Memory B cell (primary cell): Measurements from ENCODE around the gene FAM156B.
"Not testable (repeated sequence)": the region's sequence is repeated elsewhere in the genome, so short reads cannot be mapped to it uniquely, and the experiment has no call there.

ENCODE experiments used
- ATAC-seq: fragments of 150-1000 bp; cut with Tn5 transposase; 2 replicates; pipeline ENCODE4 v1.10.0; 2021; ENCODE audit warnings: low read depth, mild to moderate bottlenecking, moderate library complexity
- DNase-seq, 2 donors: peaks; one replicate each; pipeline ENCODE4 v3.0.0; 2022; ENCODE audit warnings: low spot score in 2 of 2
- H3K27ac Mint-ChIP-seq: one replicate; pipeline ENCODE4 v1.8.0; 2022; ENCODE audit warnings: mild to moderate bottlenecking, moderate library complexity, mixed read lengths
- H3K27me3 Mint-ChIP-seq: one replicate; pipeline ENCODE4 v1.8.0; 2022; ENCODE audit warnings: mixed read lengths
- H3K36me3 Mint-ChIP-seq: one replicate; pipeline ENCODE4 v1.8.0; 2022; ENCODE audit warnings: mild to moderate bottlenecking, mixed read lengths
- H3K4me1 Mint-ChIP-seq: one replicate; pipeline ENCODE4 v1.8.0; 2022; ENCODE audit warnings: mixed read lengths
- H3K4me3 Mint-ChIP-seq: one replicate; pipeline ENCODE4 v1.8.0; 2022; ENCODE audit warnings: mild to moderate bottlenecking, moderate library complexity, mixed read lengths
- H3K9me3 Mint-ChIP-seq: one replicate; pipeline ENCODE4 v1.8.0; 2022; ENCODE audit warnings: mixed read lengths

FAM156B gene

DNA sequence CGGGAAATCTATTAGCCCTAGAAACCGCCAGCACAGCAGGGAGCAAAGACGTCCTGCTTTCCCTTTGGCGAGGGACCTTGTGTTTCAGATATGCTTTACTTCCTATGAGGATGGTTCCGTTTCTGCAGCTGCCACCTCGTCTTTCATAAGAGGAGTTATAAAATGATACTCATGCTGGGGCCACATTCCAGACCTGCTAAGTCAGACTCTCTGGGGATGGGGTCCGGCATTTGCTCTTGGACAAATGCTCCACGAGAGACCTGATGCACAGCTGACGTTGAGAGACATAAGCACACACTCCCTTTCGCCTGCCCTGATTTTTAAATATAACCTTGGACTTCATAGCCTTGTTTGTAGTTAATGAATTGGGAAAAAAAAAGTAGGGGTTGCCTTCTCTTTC, 44.6 kb downstream of the FAM156B start:
- H3K4me1 Mint-ChIP-seq: not testable (repeated sequence)

DNA sequence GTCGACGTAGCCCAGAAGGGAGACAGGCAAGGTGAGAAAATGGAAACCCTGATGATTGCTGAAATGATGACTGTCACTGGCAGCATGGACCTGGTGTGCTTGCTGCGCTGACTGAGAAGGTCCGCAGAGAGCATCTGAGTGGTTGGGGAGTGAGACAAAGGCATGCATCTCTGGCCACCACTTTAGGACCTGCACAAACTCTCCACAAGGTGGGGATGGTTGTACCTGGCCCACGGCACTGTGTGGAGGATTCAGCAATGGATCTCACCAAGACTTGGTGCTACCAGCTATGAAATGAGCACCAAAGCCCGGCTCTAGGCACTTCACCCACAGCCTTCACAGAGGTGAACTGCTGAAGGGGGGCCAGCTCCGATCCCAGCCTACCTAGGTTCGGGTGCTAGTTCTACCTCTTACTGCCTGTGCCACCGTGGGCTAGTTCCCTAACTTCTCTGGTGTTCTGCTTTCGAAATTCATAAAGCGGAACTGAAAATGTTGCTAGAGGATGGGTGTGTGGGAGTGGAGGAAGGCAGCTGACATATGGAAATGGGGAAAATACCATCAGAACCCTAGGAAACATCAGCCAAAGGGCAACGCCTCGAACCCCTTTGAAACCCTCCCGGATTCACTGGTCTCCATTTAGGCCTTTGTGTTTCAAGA, 48.8 kb downstream of the FAM156B start:
- H3K4me3 Mint-ChIP-seq, H3K27me3 Mint-ChIP-seq, H3K9me3 Mint-ChIP-seq, DNase-seq, H3K27ac Mint-ChIP-seq, H3K36me3 Mint-ChIP-seq, ATAC-seq, H3K4me1 Mint-ChIP-seq: not testable (repeated sequence)

More for the DNA sequence above, 44.6 kb downstream of the FAM156B start:
- not testable (repeated sequence) for H3K36me3 Mint-ChIP-seq, ATAC-seq, H3K9me3 Mint-ChIP-seq, H3K4me3 Mint-ChIP-seq, DNase-seq, H3K27ac Mint-ChIP-seq, H3K27me3 Mint-ChIP-seq

DNA sequence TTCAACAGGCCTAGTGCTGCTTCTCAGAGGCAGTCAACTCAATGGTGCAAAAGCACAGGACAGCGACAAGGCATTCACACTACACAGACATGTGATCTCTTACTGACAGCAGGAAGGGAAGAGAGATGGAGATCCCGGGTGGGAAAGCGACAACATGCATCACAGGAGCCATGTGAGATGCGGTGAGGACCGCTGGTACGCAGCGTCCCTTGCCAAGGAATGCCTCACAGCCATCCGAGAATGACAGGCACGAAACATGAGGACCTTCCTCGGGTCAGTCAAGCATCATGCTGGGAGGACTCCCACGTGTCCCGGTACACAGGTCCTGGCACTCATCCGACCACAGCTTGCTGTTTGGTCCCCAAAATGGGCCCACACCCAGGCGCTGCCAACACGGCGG, 50.4 kb downstream of the FAM156B start:
- not testable (repeated sequence) for ATAC-seq, DNase-seq, H3K36me3 Mint-ChIP-seq, H3K4me1 Mint-ChIP-seq, H3K27me3 Mint-ChIP-seq, H3K9me3 Mint-ChIP-seq, H3K27ac Mint-ChIP-seq, H3K4me3 Mint-ChIP-seq

DNA sequence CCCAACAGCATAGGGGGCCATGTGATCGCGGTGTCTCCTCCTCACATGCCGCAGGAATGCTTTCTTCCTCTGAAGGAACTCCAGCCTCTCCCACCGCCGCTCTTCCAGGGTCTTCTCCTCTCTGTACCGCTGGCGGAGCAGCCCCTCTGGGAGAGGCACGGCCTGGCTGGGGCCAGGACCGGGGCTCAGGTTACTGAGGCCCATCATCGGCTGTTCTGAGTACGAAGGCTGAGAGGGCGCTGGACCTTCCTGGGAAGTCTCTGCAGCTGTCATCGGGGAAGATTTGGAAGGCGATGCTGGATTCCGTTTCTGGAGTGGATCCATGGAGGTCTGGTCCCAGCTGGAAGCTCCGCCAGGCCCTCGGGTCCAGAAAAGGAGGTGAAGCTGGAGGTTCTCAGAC, 51.1 kb downstream of the FAM156B start:
- not testable (repeated sequence) for H3K27ac Mint-ChIP-seq, ATAC-seq, H3K36me3 Mint-ChIP-seq, H3K27me3 Mint-ChIP-seq, H3K4me3 Mint-ChIP-seq, H3K9me3 Mint-ChIP-seq, H3K4me1 Mint-ChIP-seq, DNase-seq

DNA sequence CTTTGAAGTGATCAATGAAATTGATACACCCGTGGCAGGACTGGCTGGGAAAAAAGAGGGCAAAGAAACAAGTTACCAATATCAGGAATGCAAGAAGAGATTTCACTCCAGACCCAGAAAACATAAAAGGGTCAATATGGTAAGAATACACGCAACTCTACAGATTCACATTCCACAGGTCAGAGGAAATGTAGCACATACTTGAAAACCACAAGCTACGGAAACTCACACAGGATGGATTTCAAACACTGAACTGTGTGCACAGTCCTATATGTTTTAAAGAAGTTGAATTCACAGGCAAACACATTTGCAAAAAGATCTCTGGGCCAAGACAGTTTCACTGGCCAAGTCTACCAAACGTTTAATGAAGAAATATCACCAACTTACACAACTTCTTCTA, 52.2 kb downstream of the FAM156B start:
- H3K27me3 Mint-ChIP-seq, H3K9me3 Mint-ChIP-seq, H3K36me3 Mint-ChIP-seq, ATAC-seq, DNase-seq, H3K4me1 Mint-ChIP-seq, H3K27ac Mint-ChIP-seq, H3K4me3 Mint-ChIP-seq: not testable (repeated sequence)

DNA sequence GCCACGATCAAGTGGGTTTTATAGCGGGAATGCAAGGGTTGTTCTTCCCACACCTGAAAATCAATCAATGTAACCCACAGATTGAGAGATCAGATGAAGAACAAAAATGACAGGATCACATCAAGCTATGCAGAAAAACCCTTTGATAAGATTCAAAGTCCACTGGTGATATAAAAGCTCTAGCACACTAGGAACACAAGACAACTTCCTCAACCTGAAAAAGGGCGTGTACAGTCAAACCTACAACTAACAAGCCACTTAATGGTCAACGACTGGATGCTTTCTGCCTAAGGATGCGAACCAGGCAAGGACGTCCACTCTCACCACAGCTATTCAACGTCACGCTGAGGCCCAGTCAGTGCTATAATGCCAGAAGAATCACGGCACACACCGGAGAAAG, 52.8 kb downstream of the FAM156B start:
- not testable (repeated sequence) for H3K4me1 Mint-ChIP-seq, H3K36me3 Mint-ChIP-seq, H3K27ac Mint-ChIP-seq, H3K4me3 Mint-ChIP-seq, ATAC-seq, DNase-seq, H3K9me3 Mint-ChIP-seq, H3K27me3 Mint-ChIP-seq
